Neural progenitor cell (in vitro differentiated cells): ENCODE data around the gene VPS26A. TPM values are rescaled to one million over a fixed set of nuclear protein-coding genes. Genes with fewer than 3 reads are reported as not detected.

ENCODE experiments used
- DNase-seq: peaks from one replicate; pipeline ENCODE4 v3.0.0-alpha.2; 2016; ENCODE audit warnings: low spot score
- H2AFZ ChIP-seq: fragments of 200-600 bp; sonication (generic); replicated peaks from 2 replicates; pipeline ENCODE4 v1.6.1; 2016; ENCODE audit warnings: antibody characterized with exemption
- H3F3A ChIP-seq: fragments of 200-600 bp; sonication (generic); 2 replicates; pipeline ENCODE4 v1.6.1; 2016; ENCODE audit warnings: antibody characterized with exemption, low read depth
- H3K27ac ChIP-seq: fragments of 200-600 bp; sonication (generic); 2 replicates; pipeline ENCODE4 v1.5.1; 2016; ENCODE audit warnings: mild to moderate bottlenecking
- H3K27me3 ChIP-seq: fragments of 200-600 bp; sonication (generic); 2 replicates; pipeline ENCODE4 v1.6.1; 2016; ENCODE audit warnings: mild to moderate bottlenecking, moderate library complexity
- H3K36me3 ChIP-seq: fragments of 200-600 bp; sonication (generic); 2 replicates; pipeline ENCODE4 v1.5.1; 2016
- H3K4me1 ChIP-seq: fragments of 200-600 bp; sonication (generic); 2 replicates; pipeline ENCODE4 v1.6.1; 2016; ENCODE audit warnings: mixed run types
- H3K4me2 ChIP-seq: fragments of 200-600 bp; sonication (generic); 2 replicates; pipeline ENCODE4 v1.6.1; 2016
- H3K4me3 ChIP-seq: fragments of 200-600 bp; sonication (generic); 2 replicates; pipeline ENCODE4 v1.5.1; 2016
- H3K79me2 ChIP-seq: fragments of 200-600 bp; sonication (generic); 2 replicates; pipeline ENCODE4 v1.6.1; 2016; ENCODE audit warnings: low read depth
- H3K9ac ChIP-seq: fragments of 200-600 bp; sonication (generic); 2 replicates; pipeline ENCODE4 v1.6.1; 2016
- H3K9me3 ChIP-seq: fragments of 200-600 bp; sonication (generic); 2 replicates; pipeline ENCODE4 v1.5.1; 2016; ENCODE audit warnings: low read depth
- H4K20me1 ChIP-seq: fragments of 200-600 bp; sonication (generic); 2 replicates; pipeline ENCODE4 v1.6.1; 2016; ENCODE audit warnings: low read depth
- H3K27ac Mint-ChIP-seq: 3 replicates; pipeline ENCODE4 v1.8.0; 2021; ENCODE audit warnings: mixed read lengths
- H3K27me3 Mint-ChIP-seq: 2 replicates; pipeline ENCODE4 v1.8.0; 2022; ENCODE audit warnings: low read depth, mild to moderate bottlenecking, inconsistent platforms, moderate library complexity, mixed read lengths; ENCODE audit not compliant: insufficient read depth
- H3K36me3 Mint-ChIP-seq: 3 replicates; pipeline ENCODE4 v1.8.0; 2021; ENCODE audit warnings: mixed read lengths
- H3K4me1 Mint-ChIP-seq: 3 replicates; pipeline ENCODE4 v1.8.0; 2021; ENCODE audit warnings: mixed read lengths
- H3K4me3 Mint-ChIP-seq: 3 replicates; pipeline ENCODE4 v1.8.0; 2021; ENCODE audit warnings: mild to moderate bottlenecking, moderate library complexity, mixed read lengths
- H3K9me3 Mint-ChIP-seq: 3 replicates; pipeline ENCODE4 v1.8.0; 2020; ENCODE audit warnings: mixed read lengths
- CTCF ChIP-seq: fragments of 200-600 bp; sonication (generic); IDR thresholded peaks from 2 replicates; pipeline ENCODE4 v1.5.1; 2017; ENCODE audit warnings: antibody characterized with exemption, mild to moderate bottlenecking
- EZH2 ChIP-seq: fragments of 200-600 bp; sonication (generic); IDR thresholded peaks from 2 replicates; pipeline ENCODE4 v1.6.1; 2017; ENCODE audit warnings: antibody characterized with exemption, mild to moderate bottlenecking, moderate library complexity
- EZH2phosphoT487 ChIP-seq: fragments of 200-600 bp; sonication (generic); IDR thresholded peaks from 2 replicates; pipeline ENCODE4 v1.6.1; 2017; ENCODE audit warnings: antibody characterized with exemption
- total RNA-seq: library from RNA; depleted of rRNA; stranded (reverse); fragments of >200 nt; gene quantifications from 2 replicates; pipeline ENCODE4 v1.2.3, GENCODE V29; 2015; ENCODE audit warnings: low replicate concordance

VPS26A gene
- total RNA-seq, 1 donor from 2014 or later = 56.0 TPM

DNA sequence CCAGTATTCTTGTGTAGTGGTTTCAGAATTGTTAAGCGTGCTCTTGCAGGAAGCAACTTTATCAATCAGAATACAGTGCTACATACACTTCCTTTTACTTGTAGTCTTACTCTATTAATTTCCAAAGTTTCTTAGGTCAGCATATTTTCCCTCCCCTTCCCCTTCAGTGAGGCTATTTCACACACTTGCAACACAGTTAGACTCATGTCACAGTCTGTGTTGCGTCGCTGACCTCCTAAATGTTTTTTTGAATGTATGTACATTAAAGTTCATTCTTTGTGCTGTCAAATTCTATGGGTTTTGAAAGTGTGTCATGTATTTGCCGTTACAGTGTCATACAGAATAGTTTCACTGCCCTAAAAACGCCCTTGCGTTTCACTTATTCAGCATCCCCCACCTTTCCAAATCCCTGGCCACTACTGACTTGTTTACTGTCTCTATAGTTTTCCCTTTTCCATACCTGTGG is 90.7 kb downstream of the VPS26A start:
- Mint-ChIP-seq H3K27me3 (no peaks in the 10 kb centered on the region), H3K4me1 (peaks cover 7% of the 10 kb centered on the region)
- no peak overlapping the region for H3K4me3 ChIP-seq

GRCh38 chr10:69215405-69216171 is 91.6 kb downstream of the VPS26A start:
- Mint-ChIP-seq H3K27ac (no peak overlapping the region), H3K36me3 (no peaks in the 10 kb centered on the region), H3K27me3 (no peaks in the 10 kb centered on the region), H3K4me3 (no peak overlapping the region), H3K9me3 (peaks cover 6% of the 10 kb centered on the region), H3K4me1 (peaks cover 12% of the 10 kb centered on the region)
- no peaks in the 10 kb centered on the region for H3K27me3 ChIP-seq
- no peaks in the 10 kb centered on the region for H3K36me3 ChIP-seq
- no peak overlapping the region for H3K27ac ChIP-seq
- no peaks in the 10 kb centered on the region for H3F3A ChIP-seq
- no peaks in the 10 kb centered on the region for H4K20me1 ChIP-seq
- H3K4me2 ChIP-seq = no peak overlapping the region
- H2AFZ ChIP-seq = no peak overlapping the region
- TF ChIP-seq CTCF (no peak), EZH2phosphoT487 (no peak), EZH2 (no peak)
- H3K4me3 ChIP-seq = no peak overlapping the region
- H3K9ac ChIP-seq = no peak overlapping the region
- H3K9me3 ChIP-seq = no peaks in the 10 kb centered on the region
- DNase-seq = no peak
- H3K79me2 ChIP-seq = no peaks in the 10 kb centered on the region
- no peaks in the 10 kb centered on the region for H3K4me1 ChIP-seq

More for the DNA sequence above, 90.7 kb downstream of the VPS26A start:
- H3K36me3 ChIP-seq = no peaks in the 10 kb centered on the region
- Mint-ChIP-seq H3K27ac (no peak overlapping the region), H3K36me3 (no peaks in the 10 kb centered on the region), H3K4me3 (no peak overlapping the region), H3K9me3 (peaks cover 6% of the 10 kb centered on the region)
- no peak overlapping the region for H3K9ac ChIP-seq
- no peak overlapping the region for H2AFZ ChIP-seq
- no peaks in the 10 kb centered on the region for H3K79me2 ChIP-seq
- H3K27ac ChIP-seq = no peak overlapping the region
- TF ChIP-seq EZH2phosphoT487 (no peak), EZH2 (no peak), CTCF (no peak)
- H4K20me1 ChIP-seq = no peaks in the 10 kb centered on the region
- H3K27me3 ChIP-seq = no peaks in the 10 kb centered on the region
- H3K4me2 ChIP-seq = no peak overlapping the region
- no peaks in the 10 kb centered on the region for H3K4me1 ChIP-seq
- no peaks in the 10 kb centered on the region for H3F3A ChIP-seq
- no peak for DNase-seq
- no peaks in the 10 kb centered on the region for H3K9me3 ChIP-seq

DNA sequence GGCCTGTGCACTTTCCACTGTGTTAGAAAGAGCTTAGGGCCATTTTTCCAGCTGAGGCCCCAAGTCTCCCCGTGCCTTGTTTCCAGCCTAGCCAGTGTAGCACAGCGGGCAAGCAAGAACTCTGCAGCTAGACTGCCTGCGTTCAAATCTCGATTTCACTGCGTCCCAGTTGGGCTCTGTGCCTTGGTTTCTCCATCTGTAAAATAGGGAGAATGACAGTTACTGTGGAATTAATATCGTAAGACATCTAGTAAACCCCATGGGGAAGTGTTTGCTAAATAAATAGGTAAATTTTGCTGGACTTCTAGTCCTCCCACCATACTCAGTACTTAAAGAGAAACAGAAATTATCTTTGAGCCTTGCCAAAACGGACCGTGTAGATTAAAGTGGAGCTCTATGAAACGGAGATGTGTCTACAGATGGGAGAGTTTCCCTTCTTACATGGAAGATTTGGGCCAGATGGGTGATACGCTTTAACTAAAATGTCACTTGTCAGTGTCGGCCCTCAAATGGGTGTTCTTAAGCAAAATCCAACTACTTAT is 92.7 kb downstream of the VPS26A start:
- Histone ChIP-seq H3K27me3 (no peaks in the 10 kb centered on the region), H3K79me2 (no peaks in the 10 kb centered on the region), H3K4me2 (no peak overlapping the region), H3K36me3 (no peaks in the 10 kb centered on the region), H3K9ac (no peak overlapping the region), H2AFZ (no peak overlapping the region), H3K27ac (no peak overlapping the region), H3K9me3 (no peaks in the 10 kb centered on the region), H4K20me1 (no peaks in the 10 kb centered on the region), H3K4me1 (no peaks in the 10 kb centered on the region), H3F3A (no peaks in the 10 kb centered on the region), H3K4me3 (no peak overlapping the region)
- DNase-seq = no peak
- H3K27ac Mint-ChIP-seq = no peak overlapping the region
- no peak overlapping the region for H3K4me3 Mint-ChIP-seq
- peaks cover 2% of the 10 kb centered on the region for H3K27me3 Mint-ChIP-seq
- peaks cover 6% of the 10 kb centered on the region for H3K9me3 Mint-ChIP-seq
- peaks cover 8% of the 10 kb centered on the region for H3K4me1 Mint-ChIP-seq
- TF ChIP-seq EZH2 = no peak
- TF ChIP-seq EZH2phosphoT487 = no peak
- TF ChIP-seq CTCF = no peak
- H3K36me3 Mint-ChIP-seq = no peaks in the 10 kb centered on the region
